Measurements from ENCODE around the gene CREB5.

CREB5 gene

GRCh38 chr7:28432105-28432504 is 19.8 kb downstream of the CREB5 start:
- H3K4me3 ChIP-seq, result no peak overlapping the region

DNA sequence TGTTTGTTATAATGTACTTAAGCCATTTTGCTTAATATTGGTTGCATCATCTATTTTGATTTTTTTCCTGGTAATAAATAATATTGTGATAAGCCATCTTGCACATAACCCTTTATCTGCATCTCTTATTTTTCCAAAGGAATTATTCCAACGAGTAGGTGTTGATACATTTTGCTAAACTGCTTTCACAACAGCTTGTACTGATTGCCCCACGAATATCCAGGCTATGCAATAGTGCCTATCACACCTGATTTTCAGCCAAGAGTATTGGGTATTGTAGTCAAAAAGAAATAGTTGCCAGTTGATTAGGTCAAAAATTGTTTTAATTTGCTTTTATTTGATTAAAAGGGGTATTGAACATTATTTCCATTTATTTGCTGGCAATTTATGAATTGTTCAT is 20.7 kb downstream of the CREB5 start:
- no peak overlapping the region for H3K4me3 ChIP-seq
- no peak overlapping the region for H3K27ac ChIP-seq

More at GRCh38 chr7:28432105-28432504, 19.8 kb downstream of the CREB5 start:
- no peak overlapping the region for H3K27ac ChIP-seq

DNA sequence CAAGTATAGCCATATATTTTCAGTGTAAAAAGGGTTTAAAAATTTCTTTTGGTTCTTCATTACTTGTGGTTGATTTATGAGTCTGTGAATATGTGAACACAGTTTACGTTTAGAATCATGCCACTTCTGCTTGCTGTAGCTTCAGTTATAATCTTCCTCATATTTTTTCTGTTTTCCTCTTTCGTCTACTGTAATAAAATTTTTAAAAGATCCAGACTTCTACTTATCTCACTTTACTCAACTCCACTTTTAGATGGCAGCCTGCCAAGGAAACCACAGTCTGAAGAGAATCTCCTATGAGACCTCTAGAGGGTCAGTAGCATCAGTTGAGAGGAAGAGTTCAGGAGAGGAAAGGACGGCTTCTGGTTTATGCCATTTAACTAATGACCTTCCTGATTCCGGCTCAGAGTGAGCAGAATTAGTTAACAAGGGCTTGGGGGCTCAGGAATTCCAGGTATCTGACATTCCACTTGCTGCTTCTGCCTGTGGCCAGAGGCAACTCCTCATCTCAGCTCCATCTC is 21.4 kb downstream of the CREB5 start:
- Histone ChIP-seq H3K27ac (no peak overlapping the region), H3K4me3 (no peak overlapping the region)

- H3K4me3 ChIP-seq, result no peak overlapping the region
- no peak overlapping the region for H3K27ac ChIP-seq
Measured at GRCh38 chr7:28434510-28434909, 22.2 kb downstream of the CREB5 start.

GRCh38 chr7:28435152-28435551 is 22.8 kb downstream of the CREB5 start:
- H3K27ac ChIP-seq, result no peak overlapping the region
- no peak overlapping the region for H3K4me3 ChIP-seq

- Histone ChIP-seq H3K27ac (no peak overlapping the region), H3K4me3 (no peak overlapping the region)
Measured at GRCh38 chr7:28435732-28436378, 23.5 kb downstream of the CREB5 start.

DNA sequence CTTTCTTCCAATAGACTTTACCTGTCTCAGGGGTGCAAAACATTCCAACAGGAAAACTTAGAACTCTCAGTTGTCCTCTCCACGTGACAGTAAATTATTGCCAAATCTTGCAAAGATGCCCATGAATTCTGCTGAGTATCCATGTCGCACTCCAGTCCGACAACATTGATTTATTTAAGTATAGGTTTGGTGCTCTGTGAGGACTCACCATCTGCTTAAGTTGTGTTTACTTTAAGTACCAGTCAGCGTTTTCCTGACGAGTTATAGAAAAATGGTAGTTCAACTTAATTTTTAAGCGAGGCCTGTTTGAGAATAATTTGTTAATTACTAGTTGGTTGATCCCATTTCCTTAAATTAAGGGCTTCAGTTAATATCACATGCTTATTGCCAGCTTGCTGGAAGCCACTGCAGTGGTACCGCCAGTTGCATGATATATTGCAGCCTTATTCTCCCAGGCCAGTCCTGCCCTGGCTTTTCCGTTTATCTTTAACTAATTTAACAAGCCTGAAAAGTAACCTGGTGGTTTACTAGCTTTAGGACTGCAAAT is 27.8 kb downstream of the CREB5 start:
- Histone ChIP-seq H3K27ac (no peak overlapping the region), H3K4me3 (no peak overlapping the region)

GRCh38 chr7:28442540-28443420 is 30.5 kb downstream of the CREB5 start:
- Histone ChIP-seq H3K4me3 (no peak overlapping the region), H3K27ac (no peak overlapping the region)

DNA sequence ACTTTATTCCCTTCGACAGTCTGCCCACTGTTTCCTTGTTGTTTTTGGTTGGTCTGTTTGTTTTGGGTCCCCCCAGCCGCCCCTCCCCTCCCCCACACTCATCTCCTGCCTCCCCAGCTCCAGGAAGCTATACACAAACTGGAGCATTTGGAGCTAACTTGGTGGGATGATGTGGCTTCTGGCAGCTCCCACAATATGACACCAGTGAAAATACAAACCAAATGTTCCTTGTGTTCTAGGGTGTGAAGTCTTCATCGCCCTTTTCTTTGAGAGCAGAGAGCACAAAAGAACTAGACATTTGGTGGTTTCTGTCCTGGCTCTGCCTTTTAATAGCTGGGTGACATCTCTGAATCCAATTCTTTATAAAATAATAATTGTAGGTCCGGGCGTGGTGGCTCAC is 33.8 kb downstream of the CREB5 start:
- Histone ChIP-seq H3K4me3 (no peak overlapping the region), H3K27ac (no peak overlapping the region)

GRCh38 chr7:28447071-28447470 is 34.8 kb downstream of the CREB5 start:
- H3K27ac ChIP-seq, result no peak overlapping the region
- no peak overlapping the region for H3K4me3 ChIP-seq

GRCh38 chr7:28448708-28449107 is 36.4 kb downstream of the CREB5 start:
- H3K27ac ChIP-seq, result no peak overlapping the region
- no peak overlapping the region for H3K4me3 ChIP-seq

- no peak overlapping the region for H3K27ac ChIP-seq
Measured at GRCh38 chr7:28452681-28453080, 40.4 kb downstream of the CREB5 start.

GRCh38 chr7:28455486-28455885 is 43.2 kb downstream of the CREB5 start:
- Histone ChIP-seq H3K4me3 (no peak overlapping the region), H3K27ac (no peak overlapping the region)

More at GRCh38 chr7:28452681-28453080, 40.4 kb downstream of the CREB5 start:
- no peak overlapping the region for H3K4me3 ChIP-seq

DNA sequence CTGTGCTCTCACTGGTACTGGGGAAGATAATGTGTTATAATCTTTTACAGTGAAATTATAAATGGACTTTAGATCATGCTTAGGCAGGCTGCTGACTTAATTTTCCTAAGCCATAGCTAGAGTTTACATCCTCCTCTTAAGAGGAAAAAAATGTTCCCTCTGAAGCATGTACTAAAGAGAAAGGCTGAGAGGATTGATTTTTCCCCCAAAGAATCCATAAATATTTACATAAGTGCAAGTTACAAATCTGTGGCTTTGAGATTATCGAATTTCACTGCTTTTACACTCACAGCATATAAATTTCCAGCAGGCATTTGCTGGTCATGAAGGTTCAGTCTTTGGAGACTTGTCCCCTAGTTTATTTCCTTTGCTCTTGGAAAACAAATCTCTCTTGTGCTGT is 43.7 kb downstream of the CREB5 start:
- Histone ChIP-seq H3K4me3 (no peak overlapping the region), H3K27ac (no peak overlapping the region)

DNA sequence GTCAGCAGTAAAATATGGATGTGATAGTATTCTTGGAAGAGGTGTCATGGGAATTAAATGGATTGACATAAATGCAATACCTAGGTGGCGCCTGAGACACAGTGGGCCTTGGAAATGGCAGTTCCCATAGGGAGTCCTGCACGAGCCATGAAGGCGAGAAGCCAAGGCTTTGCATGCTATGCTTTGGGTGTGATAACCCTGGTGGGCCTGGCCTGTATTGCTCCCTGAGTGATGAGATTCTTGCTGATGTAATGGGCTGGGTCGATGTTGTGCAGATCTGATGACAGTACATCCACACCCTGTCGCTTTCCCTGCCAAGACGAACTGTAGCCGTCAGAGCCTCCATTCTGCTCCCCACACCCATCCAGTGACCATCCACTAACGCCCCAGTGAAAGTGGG is 46.4 kb downstream of the CREB5 start:
- H3K27ac ChIP-seq, result no peak overlapping the region
- no peak overlapping the region for H3K4me3 ChIP-seq

- Histone ChIP-seq H3K4me3 (no peak overlapping the region), H3K27ac (no peak overlapping the region)
Measured at GRCh38 chr7:28459306-28459705, 47.0 kb downstream of the CREB5 start.

- Histone ChIP-seq H3K27ac (no peak overlapping the region), H3K4me3 (no peak overlapping the region)
Measured at GRCh38 chr7:28465697-28466096, 53.4 kb downstream of the CREB5 start.

GRCh38 chr7:28466341-28466740 is 54.0 kb downstream of the CREB5 start:
- no peak overlapping the region for H3K27ac ChIP-seq
- H3K4me3 ChIP-seq, result no peak overlapping the region

DNA sequence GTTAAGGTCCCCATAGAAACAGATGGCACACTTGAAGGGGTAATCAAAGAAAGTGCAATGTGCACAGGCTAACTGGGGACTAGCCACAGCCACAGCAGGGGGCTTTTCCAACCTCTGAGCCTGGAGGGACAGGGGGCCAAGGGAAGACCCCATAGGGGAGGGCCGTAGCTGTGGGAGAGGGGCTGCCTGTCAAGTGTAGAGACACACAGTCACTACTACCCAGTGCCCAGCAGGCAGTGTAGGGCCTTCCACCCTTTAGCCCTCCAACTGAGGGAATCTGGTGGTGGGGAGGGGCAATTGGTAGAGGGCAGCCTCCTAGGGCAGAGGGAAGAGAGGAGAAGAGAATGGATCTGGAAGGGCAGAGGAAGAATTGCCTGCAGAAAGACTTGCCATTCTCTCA is 54.6 kb downstream of the CREB5 start:
- H3K27ac ChIP-seq, result no peak overlapping the region
- H3K4me3 ChIP-seq, result no peak overlapping the region

- Histone ChIP-seq H3K4me3 (no peak overlapping the region), H3K27ac (no peak overlapping the region)
Measured at GRCh38 chr7:28469562-28469961, 57.2 kb downstream of the CREB5 start.

DNA sequence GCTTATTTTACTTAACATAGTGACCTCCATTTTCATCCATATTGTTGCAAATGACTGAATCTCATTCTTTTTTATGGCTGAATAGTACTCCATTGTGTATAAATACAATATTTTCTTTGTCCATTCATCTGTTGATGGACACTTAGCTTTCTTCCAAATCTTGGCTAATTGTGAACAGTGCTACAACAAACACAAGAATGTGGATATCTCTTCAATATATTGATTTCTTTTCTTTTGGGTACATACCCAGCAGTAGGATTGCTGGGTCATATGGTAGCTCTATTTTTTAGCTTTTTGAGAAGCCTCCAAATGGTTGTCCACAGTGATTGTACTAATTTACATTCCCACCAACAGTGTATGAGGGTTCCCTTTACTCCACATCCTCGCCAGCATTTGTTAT is 58.0 kb downstream of the CREB5 start:
- Histone ChIP-seq H3K4me3 (no peak overlapping the region), H3K27ac (no peak overlapping the region)
